Activated CD4-positive, alpha-beta T cell treated with anti-CD3 and anti-CD28 coated beads for 24 hours (primary cell): ENCODE results near the gene CNTN5.

Experiments
- DNase-seq, 2 donors: peaks; one replicate each; pipeline ENCODE4 v3.0.0-alpha.2; 2020; ENCODE audit warnings: low read depth in 2 of 2

CNTN5 gene

DNA sequence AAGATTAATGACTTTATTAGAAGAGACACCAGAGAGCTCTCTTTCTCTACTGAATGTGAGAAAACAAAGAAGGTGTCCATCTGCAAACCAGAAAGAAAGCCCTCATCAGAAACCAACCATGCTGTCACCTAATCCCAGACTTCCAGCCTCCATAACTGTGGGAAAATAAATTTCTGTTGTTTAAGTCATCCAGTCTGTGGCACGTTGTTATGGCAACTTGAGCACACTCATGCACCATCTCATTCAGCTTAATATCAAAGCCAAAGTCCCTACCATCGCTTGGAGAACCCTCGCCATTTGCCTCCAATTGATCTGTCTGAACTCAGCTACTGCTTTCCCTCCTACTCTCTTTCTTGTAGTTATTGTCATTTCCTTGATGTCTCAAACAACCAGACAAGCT lies 900.2 kb downstream of the CNTN5 start:
- DNase-seq, result no peak

DNA sequence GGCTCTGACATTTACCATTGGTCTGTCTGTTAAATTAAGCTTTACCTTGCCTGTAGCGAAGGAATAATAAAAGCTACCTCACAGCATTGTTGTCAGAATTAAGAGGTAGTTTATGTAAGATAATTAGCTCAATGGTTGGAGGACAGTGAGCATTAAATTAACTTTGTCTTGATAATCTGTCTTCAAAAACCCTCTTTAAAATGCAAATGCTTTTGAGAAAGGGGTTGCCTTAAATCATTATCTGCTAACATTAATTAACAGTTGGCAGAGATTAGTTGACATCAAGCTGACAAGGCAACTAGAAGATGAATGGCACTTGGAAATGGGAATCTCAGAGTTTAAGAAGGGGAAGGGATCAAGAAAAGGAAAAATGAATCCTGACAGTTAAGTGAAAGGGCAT lies 905.2 kb downstream of the CNTN5 start:
- no peak for DNase-seq

DNA sequence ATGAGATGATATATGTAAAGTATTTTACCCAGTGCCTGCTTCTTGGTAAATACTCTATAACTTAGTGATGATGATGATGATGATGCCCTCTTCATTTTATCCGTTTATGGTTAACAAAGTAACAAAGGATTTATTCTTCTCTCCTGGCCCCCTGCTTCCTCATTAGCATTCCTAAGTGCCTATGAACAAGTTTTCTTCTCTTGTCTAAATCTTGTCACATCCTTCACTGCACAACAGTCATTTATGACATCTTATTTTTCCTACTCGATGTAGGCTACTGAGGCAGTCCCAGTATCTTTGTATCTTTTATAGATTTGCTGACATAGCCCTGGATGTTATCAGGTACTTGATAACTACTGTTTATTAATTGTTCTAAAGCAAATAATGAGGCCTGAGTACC lies 911.9 kb downstream of the CNTN5 start:
- DNase-seq, result no peak

DNA sequence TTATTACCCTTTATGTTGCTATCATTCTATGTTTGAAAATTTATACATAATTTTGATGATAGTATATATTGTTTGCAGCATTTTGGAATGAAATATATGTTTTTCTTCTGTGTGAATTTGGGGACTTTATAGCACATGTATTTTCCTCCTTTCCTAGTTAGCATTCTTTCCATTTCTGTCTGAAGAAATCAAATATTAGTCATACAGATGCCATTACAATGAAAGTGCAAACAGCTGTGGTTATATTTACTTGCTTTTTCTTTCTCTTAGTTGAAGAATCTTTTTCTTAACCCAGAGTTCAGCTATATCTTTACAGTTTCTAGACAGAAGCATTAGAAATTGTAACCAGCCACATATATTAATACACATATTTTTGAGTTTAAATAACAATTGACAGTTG lies 913.3 kb downstream of the CNTN5 start:
- no peak for DNase-seq

DNA sequence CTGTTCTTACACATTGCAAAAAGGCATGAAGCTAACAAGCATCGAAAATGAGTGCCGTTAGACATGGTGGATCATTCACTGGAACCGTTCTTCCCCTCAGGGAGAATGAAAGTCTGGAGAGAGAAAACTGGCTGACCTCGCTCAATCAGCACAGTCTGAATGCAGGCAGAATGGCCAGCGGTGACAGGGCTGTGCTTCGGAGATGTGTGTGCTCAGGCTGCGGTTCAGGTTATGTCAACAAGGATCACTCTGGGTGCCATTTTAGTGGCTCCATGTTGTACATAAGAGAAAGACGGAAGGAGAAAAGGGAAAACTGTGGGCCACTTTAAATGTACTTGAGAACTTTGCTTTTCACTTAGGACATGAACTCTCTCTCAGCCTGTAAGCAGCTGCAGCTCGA lies 916.6 kb downstream of the CNTN5 start:
- DNase-seq, result no peak

DNA sequence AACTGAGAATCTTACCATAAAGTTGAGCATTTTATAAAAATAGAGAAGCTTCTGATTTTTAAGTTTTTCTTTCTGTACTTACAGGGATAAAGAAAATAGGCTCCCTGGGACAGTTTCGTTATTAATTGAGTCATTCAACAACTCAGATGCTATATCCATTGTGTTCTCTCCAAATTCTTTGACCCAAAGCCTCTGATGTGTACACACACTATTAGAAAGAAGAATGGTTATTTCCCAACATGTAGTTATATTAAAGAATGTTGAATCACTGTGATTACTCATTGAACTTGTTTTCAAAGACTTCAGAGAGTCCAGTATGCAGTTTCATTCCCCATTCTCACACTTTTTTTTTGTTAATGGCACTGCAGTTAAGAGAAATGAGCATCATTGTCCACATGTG lies 932.1 kb downstream of the CNTN5 start:
- DNase-seq, result no peak

DNA sequence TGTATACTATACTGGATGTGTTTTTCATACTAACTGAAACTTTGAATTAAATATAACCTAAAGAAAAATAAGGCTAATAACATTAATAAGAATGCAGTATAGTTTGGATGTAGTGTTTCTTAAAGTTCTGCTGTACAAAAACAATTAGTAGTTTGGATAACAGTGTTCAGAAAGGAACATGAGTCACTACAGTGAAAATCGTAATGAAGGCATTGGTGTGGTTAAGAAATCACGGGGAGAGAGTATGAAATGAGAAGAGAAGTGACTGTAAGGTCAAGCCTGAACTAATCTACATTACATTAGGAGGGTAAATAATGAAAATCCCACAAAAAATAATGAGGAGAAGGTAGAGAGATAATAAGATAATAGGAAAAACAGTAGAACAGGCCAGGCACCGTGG lies 939.8 kb downstream of the CNTN5 start:
- DNase-seq, result no peak

DNA sequence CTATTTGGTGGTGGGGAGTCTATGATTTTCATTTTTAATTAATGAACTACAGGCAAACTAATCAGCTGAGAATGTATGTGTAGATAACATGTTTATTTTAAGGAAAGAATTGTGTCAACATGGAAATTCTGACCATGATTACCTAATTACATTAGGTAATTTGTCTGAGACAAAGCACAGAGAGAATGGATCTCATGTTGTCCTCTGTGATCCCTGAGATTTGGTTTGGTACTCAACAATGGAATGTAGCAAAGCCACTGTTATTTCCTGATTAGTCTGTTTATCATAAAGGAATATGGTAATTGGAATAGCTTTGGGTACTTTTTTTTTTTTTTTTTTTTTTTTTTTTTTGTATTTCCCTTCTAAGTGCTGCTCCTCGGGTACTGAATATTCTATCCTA lies 947.6 kb downstream of the CNTN5 start:
- no peak for DNase-seq

DNA sequence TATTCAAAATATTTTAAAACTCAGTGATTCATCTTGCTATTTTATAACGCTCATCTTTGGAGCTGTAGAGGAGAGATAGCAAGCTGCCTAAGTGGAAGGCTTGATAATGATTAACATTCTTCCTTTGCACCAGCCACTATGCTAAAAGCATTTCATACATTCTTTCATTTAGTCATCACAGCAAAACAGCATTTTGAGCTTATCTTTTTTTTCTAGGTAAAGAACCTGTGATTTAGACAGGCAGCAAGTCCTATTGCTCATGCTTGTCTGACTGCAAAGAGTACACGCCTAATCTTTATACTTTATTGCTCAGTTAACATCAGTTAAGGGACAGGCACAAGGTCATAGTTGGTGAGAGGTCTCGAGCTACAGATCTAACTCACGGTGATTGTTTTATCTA lies 953.2 kb downstream of the CNTN5 start:
- no peak for DNase-seq

DNA sequence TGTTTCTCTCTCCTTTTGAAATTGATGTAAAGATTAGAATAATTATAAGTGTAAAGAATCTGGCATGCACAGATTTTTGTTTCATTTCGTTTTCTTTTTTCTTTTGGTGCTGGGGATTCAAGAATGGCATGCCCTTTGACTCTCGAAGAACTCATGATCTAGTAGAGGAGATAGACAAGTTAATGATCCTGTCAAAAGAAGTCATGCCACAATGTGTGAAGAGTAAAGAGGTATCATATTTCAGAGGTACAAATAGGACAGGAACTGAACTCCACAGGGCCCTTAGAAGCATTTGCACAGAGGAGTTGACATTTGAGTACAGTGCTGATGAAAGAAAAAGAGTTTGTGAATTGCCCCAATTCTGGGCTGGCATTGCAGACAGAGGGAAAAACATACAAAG lies 958.3 kb downstream of the CNTN5 start:
- DNase-seq, result no peak

DNA sequence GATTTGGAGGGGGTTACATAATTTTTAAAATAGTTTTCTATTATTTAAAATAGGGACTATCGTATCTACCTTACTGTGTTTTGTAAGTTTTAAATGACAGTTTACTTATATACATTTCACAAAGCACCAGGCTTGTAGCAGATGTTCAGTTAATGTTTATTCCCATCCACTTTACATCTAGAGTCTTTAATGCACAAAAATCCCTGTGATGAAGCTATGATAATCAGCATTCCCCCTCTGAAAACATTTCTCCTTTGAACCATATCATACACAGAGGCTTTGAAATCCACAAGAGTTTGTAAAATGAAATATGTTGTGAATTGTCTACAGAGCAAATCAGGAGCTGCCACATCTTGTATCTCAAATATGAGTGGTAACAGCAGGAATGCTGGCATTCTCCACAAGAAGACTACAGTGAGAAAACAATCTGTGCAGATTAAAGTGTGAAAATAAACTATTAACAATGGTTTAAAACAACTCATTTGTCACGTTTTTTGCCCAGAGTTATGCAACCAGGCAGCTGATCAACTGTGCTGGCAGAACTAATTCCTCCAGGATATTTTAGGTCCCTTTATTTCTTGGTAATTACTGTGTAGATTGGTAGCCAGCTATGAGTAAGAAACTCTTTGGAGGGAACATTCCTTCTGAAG lies 967.2 kb downstream of the CNTN5 start:
- DNase-seq, result no peak

DNA sequence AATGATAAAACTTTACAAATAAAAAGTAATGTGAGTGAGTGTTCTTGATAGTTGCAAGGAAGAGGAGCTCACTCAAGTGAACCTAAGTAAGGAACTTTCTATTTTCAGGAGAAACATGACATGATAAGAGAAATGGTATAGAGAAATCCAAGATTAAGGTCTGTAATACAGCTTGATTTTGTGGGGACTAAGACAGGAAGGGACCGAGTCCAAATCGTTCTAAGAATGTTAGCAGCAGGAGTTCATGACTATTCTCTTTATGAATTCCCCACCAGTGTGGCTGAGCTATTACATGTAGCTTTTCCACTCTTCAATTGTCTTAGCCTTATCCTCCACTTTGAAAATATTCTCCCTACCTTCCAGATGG lies 967.7 kb downstream of the CNTN5 start:
- no peak for DNase-seq

DNA sequence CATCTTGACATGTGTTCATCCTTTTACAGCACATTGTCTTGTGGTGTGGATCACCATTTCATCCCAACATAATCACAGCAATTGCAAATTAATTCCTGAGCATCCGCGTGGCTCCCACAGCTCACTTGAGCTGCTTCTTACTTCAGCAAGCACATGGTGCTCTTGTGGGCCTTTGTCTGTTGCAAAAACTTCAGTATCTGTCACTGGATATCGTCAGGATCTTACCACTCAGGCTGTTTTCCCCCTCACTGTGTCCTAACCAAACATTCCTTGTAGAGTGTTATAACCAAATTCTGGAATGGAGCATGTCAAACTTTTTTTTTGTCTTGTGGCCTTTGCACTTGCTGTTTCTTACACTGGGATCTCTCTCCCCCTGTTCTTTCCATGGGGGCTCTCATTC lies 983.2 kb downstream of the CNTN5 start:
- no peak for DNase-seq

DNA sequence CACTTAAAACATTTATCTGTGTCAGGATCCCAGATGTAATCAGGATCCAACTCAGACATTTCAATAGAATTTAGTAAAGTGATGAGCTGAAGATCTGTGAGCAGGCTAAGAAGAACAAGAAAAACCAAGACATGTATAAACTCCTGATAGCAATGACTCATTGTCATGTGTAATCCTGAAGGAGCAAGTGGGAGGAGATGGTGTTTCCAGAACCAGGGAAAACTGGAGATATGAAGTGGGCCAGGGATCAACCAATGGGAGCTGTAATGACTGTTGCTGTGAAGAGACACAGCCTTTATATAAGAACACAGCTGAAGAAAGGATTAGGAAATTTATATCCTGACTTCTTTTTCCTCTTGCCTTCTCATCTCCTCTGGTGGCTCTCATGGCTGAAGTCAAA lies 983.8 kb downstream of the CNTN5 start:
- no peak for DNase-seq

DNA sequence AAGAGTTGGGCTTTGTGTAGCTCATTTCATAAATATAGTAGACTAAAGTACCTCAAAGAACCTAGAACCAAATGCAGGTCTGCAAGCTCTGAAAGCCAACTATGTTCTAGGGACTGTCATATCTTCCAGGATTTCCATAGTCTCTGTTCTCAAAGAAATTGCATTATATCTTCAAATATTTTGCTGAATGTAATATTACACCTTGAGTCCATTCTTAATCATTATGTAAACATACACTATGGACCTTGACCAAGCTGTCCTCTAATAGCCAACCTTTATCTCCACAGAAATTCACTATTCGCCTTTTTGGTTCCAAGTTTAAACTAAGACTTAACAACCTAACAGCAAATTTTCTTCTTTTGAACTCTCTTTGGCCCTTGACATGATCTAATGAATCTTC lies 987.7 kb downstream of the CNTN5 start:
- DNase-seq, result no peak

DNA sequence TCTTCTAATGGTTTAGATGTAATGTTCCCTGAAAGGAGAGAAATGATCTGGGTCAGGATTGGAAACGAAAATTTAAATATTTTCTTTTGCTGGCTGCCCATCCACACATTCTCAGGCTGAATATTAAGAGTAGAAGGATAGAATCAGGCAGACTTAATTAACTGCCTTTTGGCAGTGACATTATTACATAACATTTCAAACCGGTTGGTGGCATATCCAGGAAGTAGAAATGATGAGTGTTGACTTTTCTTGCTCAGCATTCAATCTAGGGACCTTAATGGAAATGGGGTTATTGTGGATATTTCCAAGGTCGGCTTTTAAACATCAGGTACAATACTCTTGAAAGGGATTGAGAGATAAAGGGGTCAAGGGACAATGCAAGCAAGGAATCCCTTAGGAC lies 989.0 kb downstream of the CNTN5 start:
- no peak for DNase-seq

DNA sequence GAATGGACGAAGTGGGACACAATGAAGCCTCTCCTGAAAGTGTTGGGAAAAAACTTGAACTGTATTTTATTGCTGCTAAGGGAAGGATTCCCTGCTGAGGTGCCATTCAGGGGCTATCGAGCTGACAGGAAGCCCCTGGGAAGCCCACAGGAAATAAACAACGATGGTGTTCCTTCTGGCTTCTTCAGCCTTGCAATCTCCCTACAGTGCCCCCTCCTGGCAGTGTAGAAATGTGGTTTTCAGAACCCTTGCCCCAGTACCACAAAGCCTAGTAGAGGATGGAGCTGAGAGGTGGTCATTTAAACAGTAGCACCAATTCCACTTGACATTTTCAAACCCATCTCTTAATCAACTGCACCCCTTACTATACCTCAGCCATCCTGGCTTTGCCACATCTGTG lies 989.6 kb downstream of the CNTN5 start:
- no peak for DNase-seq

DNA sequence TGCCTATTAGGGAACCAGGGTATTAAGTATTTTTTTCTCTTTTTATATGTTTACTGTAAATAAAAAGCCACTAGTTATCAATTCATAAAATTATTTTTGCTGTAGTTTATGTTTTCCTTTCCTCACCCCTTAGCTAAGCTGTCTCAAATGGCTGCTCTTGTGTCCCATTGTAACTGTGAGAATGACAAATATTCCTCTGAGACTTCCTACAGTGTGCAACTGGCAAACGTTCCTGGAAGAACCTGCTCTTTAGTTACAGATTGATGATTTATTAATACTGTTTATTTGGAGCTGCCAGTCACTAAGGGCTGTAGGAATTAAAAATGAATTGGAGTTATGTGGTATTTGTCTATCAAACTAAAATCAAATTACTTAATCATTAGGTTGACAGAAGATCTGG lies 990.9 kb downstream of the CNTN5 start:
- DNase-seq, result no peak

DNA sequence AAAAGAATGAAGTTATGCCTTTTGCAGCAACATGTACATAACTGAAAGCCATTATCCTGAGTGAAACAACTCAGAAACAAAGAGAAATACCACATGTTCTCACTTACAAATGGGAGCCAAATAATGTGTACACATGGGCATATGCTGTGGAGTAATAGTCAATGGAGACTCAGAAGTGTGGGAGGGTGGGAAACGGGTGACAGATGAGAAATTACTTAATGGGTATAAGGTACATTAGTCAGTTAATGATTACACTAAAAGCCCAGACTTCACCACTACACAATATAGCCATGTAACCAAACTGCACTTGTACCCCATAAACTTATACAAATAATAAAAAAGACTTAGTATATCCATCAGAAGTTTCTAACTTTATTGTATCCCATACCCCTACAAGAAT lies 992.3 kb downstream of the CNTN5 start:
- DNase-seq, result no peak

DNA sequence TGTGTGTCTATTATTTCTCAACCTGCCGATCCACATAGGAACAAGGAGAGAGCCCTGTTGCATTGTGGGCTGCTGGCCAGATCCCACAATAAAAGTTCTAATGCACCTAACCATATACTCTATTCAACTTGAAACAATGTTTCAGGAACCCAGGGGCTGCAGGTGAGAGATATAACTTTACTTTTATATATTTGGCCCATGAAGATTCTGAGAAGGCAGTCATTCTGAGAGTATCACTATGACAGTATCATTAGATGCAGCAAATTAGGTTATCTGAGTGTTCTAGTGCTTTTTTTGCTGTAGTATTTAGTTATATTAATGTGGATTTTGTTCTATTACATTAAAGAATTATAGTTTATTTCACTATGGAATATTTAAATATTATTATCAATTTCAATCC lies 1011.2 kb downstream of the CNTN5 start:
- DNase-seq, result no peak

DNA sequence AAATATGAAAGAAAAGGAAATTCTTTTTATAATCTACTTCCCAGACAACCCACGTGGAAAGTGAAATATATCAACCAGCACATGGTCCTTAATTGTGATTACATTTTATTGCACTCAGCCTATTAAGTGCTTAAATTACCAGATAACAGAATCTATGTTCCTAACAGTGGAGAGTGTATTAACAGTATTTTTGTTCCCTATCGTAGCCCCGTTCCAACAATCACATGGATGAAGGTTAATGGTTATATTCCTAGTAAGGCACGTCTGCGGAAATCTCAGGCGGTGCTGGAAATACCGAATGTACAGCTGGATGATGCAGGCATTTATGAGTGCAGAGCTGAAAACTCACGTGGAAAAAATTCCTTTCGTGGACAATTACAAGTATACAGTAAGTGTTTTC lies 1040.3 kb downstream of the CNTN5 start:
- DNase-seq, result no peak

DNA sequence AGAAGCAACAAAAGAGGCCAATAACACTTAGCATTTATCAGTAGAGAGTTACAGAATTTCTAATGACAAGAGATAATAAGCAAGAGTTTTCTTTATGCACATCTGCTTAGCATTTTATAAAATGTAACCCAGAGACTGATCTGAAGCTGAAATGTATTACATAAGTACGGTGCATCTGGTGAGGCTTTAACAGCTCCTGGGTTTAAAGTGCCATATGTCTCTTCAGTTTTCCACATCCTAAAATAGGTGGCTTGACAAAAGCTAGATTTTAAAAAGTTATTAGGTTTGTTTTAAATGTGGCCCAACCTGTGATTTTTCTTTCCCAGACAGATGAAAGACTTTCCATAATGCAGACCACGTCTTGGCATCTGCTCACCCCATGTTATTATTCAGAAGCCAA lies 1045.7 kb downstream of the CNTN5 start:
- no peak for DNase-seq

DNA sequence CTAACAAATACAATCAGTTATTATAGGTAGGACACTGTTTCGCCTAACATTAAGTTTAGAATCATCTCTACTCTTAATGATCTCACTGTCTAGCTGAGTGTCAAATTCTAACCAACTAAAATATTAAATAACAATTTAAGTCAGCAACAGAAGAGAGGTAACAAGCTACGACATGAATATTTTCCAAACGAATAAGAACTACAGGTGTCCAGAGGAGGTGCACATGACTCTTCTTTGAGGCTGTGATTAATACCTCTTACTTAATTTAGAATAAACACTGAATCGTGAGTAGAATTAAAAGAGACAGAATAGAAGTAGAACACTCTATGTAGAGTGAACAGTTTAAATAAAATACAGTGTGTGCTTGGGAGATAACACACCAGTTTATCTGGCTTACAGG lies 1047.4 kb downstream of the CNTN5 start:
- DNase-seq, result no peak

DNA sequence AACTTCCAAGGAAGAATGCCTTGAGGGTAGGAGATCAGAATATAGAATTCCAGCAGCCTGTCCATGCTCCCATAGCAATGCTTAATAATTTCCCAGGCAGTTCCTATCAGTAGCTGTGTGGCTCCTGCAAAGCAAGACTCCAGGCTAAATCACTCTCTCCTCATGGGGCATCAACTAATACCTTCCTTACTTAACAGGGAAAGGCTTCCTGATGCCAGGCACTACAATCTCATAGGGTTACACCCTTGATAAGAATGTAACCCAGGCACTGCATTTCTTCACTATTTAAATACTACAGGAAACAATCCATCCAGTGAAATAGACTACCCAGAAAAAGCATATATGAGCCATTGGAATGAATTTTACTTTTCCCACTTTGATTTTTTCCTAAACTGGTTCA lies 1051.4 kb downstream of the CNTN5 start:
- no peak for DNase-seq

DNA sequence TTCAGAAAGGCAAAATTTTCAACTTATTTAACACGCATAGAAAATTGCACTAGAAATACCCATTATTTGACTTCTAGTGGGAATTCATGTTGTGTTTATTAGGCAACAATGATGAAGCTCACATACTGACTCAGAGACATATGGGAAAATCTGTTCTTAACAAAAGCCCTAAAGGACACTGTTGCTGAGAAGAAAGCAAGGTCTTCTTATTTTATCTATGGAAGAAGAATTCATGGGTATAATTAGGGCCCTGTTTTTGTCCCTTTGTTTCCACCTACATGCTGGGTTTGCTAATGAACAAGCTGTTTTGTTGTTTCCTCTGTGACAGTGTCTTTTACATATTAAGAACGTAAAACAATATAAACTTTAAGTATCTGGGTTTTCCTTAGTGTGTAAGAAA lies 1059.6 kb downstream of the CNTN5 start:
- DNase-seq, result no peak
